Gastrocnemius medialis (tissue), 4 donors: ENCODE measurements around the gene DLEC1.

Experiments
- POLR2A ChIP-seq, 2 donors: fragments of 450-650 bp; IDR thresholded peaks; one replicate each; pipeline ENCODE4 v1.6.1; 2017; ENCODE audit warnings: antibody characterized with exemption in 2 of 2, mild to moderate bottlenecking in 2 of 2, moderate library complexity in 2 of 2
- TF ChIP-seq, protein P1 (sequence below), 5 experiments: fragments of 450-650 bp in 3 of 5; fragments of 200-600 bp in 2 of 5; sonication (generic) in 2 of 5; IDR thresholded peaks in 4 of 5; conservative IDR thresholded peaks in 1 of 5; 1 replicate in 4 of 5; 2 replicates in 1 of 5; pipeline ENCODE4 v1.5.1; 2016 to 2019; ENCODE audit warnings: antibody characterized with exemption in 5 of 5, mild to moderate bottlenecking in 3 of 5, moderate library complexity in 3 of 5

DNA sequence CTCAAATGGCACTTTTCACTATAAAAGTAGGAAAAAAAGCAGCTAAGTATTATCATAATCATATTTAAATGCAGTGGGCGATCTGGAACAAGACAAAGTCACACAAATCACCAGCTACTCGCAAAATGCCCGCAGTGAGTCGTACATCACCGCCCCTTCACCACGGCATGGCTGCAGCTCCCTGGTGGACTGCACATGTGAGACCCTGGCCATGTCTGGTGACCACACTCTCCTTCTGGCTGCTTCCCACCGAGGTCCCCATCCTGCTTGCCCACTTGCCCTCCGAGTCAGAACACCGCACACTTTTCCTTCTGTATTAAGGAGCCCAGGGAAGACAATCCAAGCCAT lies 59.3 kb downstream of the DLEC1 start:
- TF ChIP-seq, protein P1, sequence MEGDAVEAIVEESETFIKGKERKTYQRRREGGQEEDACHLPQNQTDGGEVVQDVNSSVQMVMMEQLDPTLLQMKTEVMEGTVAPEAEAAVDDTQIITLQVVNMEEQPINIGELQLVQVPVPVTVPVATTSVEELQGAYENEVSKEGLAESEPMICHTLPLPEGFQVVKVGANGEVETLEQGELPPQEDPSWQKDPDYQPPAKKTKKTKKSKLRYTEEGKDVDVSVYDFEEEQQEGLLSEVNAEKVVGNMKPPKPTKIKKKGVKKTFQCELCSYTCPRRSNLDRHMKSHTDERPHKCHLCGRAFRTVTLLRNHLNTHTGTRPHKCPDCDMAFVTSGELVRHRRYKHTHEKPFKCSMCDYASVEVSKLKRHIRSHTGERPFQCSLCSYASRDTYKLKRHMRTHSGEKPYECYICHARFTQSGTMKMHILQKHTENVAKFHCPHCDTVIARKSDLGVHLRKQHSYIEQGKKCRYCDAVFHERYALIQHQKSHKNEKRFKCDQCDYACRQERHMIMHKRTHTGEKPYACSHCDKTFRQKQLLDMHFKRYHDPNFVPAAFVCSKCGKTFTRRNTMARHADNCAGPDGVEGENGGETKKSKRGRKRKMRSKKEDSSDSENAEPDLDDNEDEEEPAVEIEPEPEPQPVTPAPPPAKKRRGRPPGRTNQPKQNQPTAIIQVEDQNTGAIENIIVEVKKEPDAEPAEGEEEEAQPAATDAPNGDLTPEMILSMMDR (IDR thresholded peaks at IDR 0.05 in 4 of 5, conservative IDR thresholded peaks at IDR 0.05 in 1 of 5), result no peak
- no peak for TF ChIP-seq POLR2A (IDR thresholded peaks at IDR 0.05)
